Memory B cell (primary cell): Measurements from ENCODE around the gene GSTM1.

Source experiments
- ATAC-seq: fragments of 150-1000 bp; cut with Tn5 transposase; 2 replicates; pipeline ENCODE4 v1.10.0; 2021; ENCODE audit warnings: low read depth, mild to moderate bottlenecking, moderate library complexity
- DNase-seq, 2 donors: peaks; one replicate each; pipeline ENCODE4 v3.0.0; 2022; ENCODE audit warnings: low spot score in 2 of 2
- H3K27ac Mint-ChIP-seq: one replicate; pipeline ENCODE4 v1.8.0; 2022; ENCODE audit warnings: mild to moderate bottlenecking, moderate library complexity, mixed read lengths
- H3K27me3 Mint-ChIP-seq: one replicate; pipeline ENCODE4 v1.8.0; 2022; ENCODE audit warnings: mixed read lengths
- H3K36me3 Mint-ChIP-seq: one replicate; pipeline ENCODE4 v1.8.0; 2022; ENCODE audit warnings: mild to moderate bottlenecking, mixed read lengths
- H3K4me1 Mint-ChIP-seq: one replicate; pipeline ENCODE4 v1.8.0; 2022; ENCODE audit warnings: mixed read lengths
- H3K4me3 Mint-ChIP-seq: one replicate; pipeline ENCODE4 v1.8.0; 2022; ENCODE audit warnings: mild to moderate bottlenecking, moderate library complexity, mixed read lengths
- H3K9me3 Mint-ChIP-seq: one replicate; pipeline ENCODE4 v1.8.0; 2022; ENCODE audit warnings: mixed read lengths

The GSTM1 gene

GRCh38 chr1:109719337-109719837 is 31.8 kb downstream of the GSTM1 start:
- Mint-ChIP-seq H3K27ac (no peak overlapping the region), H3K9me3 (no peaks in the 10 kb centered on the region), H3K4me1 (no peaks in the 10 kb centered on the region), H3K36me3 (peaks cover 2% of the 10 kb centered on the region), H3K4me3 (no peak overlapping the region), H3K27me3 (peaks cover 10% of the 10 kb centered on the region)
- ATAC-seq = no peak
- DNase-seq = no peak

- Mint-ChIP-seq H3K36me3 (peaks cover 2% of the 10 kb centered on the region), H3K27me3 (peaks cover 11% of the 10 kb centered on the region), H3K4me1 (no peaks in the 10 kb centered on the region), H3K27ac (no peak overlapping the region), H3K4me3 (no peak overlapping the region), H3K9me3 (no peaks in the 10 kb centered on the region)
- DNase-seq (no peak), ATAC-seq (no peak)
These were observed 33.4 kb downstream of the GSTM1 start for GRCh38 chr1:109721042-109721441.

GRCh38 chr1:109721971-109722370 is 34.4 kb downstream of the GSTM1 start:
- DNase-seq (no peak), ATAC-seq (no peak)
- peaks cover 10% of the 10 kb centered on the region for H3K27me3 Mint-ChIP-seq
- H3K4me3 Mint-ChIP-seq = no peak overlapping the region
- H3K9me3 Mint-ChIP-seq = no peaks in the 10 kb centered on the region
- no peaks in the 10 kb centered on the region for H3K4me1 Mint-ChIP-seq
- H3K36me3 Mint-ChIP-seq = peaks cover 2% of the 10 kb centered on the region
- H3K27ac Mint-ChIP-seq = no peak overlapping the region

GRCh38 chr1:109722908-109723691 is 35.5 kb downstream of the GSTM1 start:
- DNase-seq = no peak
- no peak for ATAC-seq
- Mint-ChIP-seq H3K9me3 (no peaks in the 10 kb centered on the region), H3K27ac (no peak overlapping the region), H3K27me3 (peaks cover 7% of the 10 kb centered on the region), H3K36me3 (no peaks in the 10 kb centered on the region), H3K4me3 (no peak overlapping the region), H3K4me1 (no peaks in the 10 kb centered on the region)

GRCh38 chr1:109724933-109725332 is 37.3 kb downstream of the GSTM1 start:
- ATAC-seq (no peak), DNase-seq (no peak)
- Mint-ChIP-seq H3K36me3 (no peaks in the 10 kb centered on the region), H3K9me3 (no peaks in the 10 kb centered on the region), H3K4me1 (no peaks in the 10 kb centered on the region), H3K4me3 (no peak overlapping the region), H3K27ac (no peak overlapping the region), H3K27me3 (peaks cover 7% of the 10 kb centered on the region)

- Mint-ChIP-seq H3K4me1 (no peaks in the 10 kb centered on the region), H3K4me3 (no peak overlapping the region), H3K9me3 (no peaks in the 10 kb centered on the region), H3K36me3 (no peaks in the 10 kb centered on the region), H3K27ac (no peak overlapping the region), H3K27me3 (peaks cover 7% of the 10 kb centered on the region)
- DNase-seq = no peak
- no peak for ATAC-seq
These were observed 37.9 kb downstream of the GSTM1 start for GRCh38 chr1:109725510-109725909.

- Mint-ChIP-seq H3K9me3 (no peaks in the 10 kb centered on the region), H3K36me3 (no peaks in the 10 kb centered on the region), H3K27ac (no peak overlapping the region), H3K4me3 (no peak overlapping the region), H3K4me1 (no peaks in the 10 kb centered on the region), H3K27me3 (peaks cover 8% of the 10 kb centered on the region)
- ATAC-seq = no peak
- DNase-seq = no peak
These were observed 38.4 kb downstream of the GSTM1 start for GRCh38 chr1:109726007-109726406.

GRCh38 chr1:109726728-109727373 is 39.2 kb downstream of the GSTM1 start:
- no peaks in the 10 kb centered on the region for H3K9me3 Mint-ChIP-seq
- no peak for ATAC-seq
- peaks cover 8% of the 10 kb centered on the region for H3K27me3 Mint-ChIP-seq
- no peak overlapping the region for H3K4me3 Mint-ChIP-seq
- H3K36me3 Mint-ChIP-seq = no peaks in the 10 kb centered on the region
- no peak for DNase-seq
- no peak overlapping the region for H3K27ac Mint-ChIP-seq
- no peaks in the 10 kb centered on the region for H3K4me1 Mint-ChIP-seq

GRCh38 chr1:109728870-109729269 is 41.3 kb downstream of the GSTM1 start:
- Mint-ChIP-seq H3K27ac (no peak overlapping the region), H3K4me1 (no peaks in the 10 kb centered on the region), H3K27me3 (peaks cover 8% of the 10 kb centered on the region), H3K36me3 (no peaks in the 10 kb centered on the region), H3K9me3 (no peaks in the 10 kb centered on the region), H3K4me3 (no peak overlapping the region)
- ATAC-seq (no peak), DNase-seq (no peak)

- Mint-ChIP-seq H3K4me1 (no peaks in the 10 kb centered on the region), H3K36me3 (no peaks in the 10 kb centered on the region), H3K4me3 (no peak overlapping the region), H3K27me3 (peaks cover 4% of the 10 kb centered on the region), H3K9me3 (no peaks in the 10 kb centered on the region), H3K27ac (no peak overlapping the region)
- ATAC-seq (no peak), DNase-seq (no peak)
These were observed 43.0 kb downstream of the GSTM1 start for GRCh38 chr1:109730666-109731065.

GRCh38 chr1:109732390-109732881 is 44.8 kb downstream of the GSTM1 start:
- H3K27ac Mint-ChIP-seq = no peak overlapping the region
- H3K4me3 Mint-ChIP-seq = no peak overlapping the region
- no peaks in the 10 kb centered on the region for H3K9me3 Mint-ChIP-seq
- ATAC-seq (no peak), DNase-seq (no peak)
- no peaks in the 10 kb centered on the region for H3K4me1 Mint-ChIP-seq
- peaks cover 3% of the 10 kb centered on the region for H3K27me3 Mint-ChIP-seq
- no peaks in the 10 kb centered on the region for H3K36me3 Mint-ChIP-seq

- H3K27ac Mint-ChIP-seq = no peak overlapping the region
- DNase-seq = no peak
- H3K4me3 Mint-ChIP-seq = no peak overlapping the region
- ATAC-seq = no peak
- H3K36me3 Mint-ChIP-seq = no peaks in the 10 kb centered on the region
- no peaks in the 10 kb centered on the region for H3K4me1 Mint-ChIP-seq
- H3K27me3 Mint-ChIP-seq = peaks cover 9% of the 10 kb centered on the region
- no peaks in the 10 kb centered on the region for H3K9me3 Mint-ChIP-seq
These were observed 45.7 kb downstream of the GSTM1 start for GRCh38 chr1:109733236-109733870.

GRCh38 chr1:109739738-109740614 is 52.4 kb downstream of the GSTM1 start:
- Mint-ChIP-seq H3K9me3 (no peaks in the 10 kb centered on the region), H3K27me3 (peaks cover 16% of the 10 kb centered on the region), H3K27ac (no peak overlapping the region), H3K4me1 (peaks cover 7% of the 10 kb centered on the region), H3K36me3 (no peaks in the 10 kb centered on the region), H3K4me3 (peak overlapping the region; percentile 81)
- peak; percentile 93 for ATAC-seq
- peak; percentile 56 to 70 for DNase-seq
